ENCODE measurements around the gene CRYBB3. TPM values are rescaled to one million over a fixed set of nuclear protein-coding genes. Genes with fewer than 3 reads are reported as not detected.

Gene CRYBB3
- total RNA-seq, 1 experiment from 2014 or later = 0.64 TPM

GRCh38 chr22:25206998-25207397 lies 7.3 kb downstream of the CRYBB3 start (continued):
- TF ChIP-seq ZBTB33 (IDR thresholded peaks at IDR 0.05; ENCODE audit: extremely low read depth, insufficient replicate concordance, low read length) (no peak), TCF7L2 (IDR thresholded peaks at IDR 0.05; ENCODE audit: borderline replicate concordance, extremely low read depth, insufficient read depth, insufficient read length) (no peak), EZH2phosphoT487 (IDR thresholded peaks at IDR 0.05; ENCODE audit: borderline replicate concordance) (no peak), SP1 (IDR thresholded peaks at IDR 0.05; ENCODE audit: low read depth) (no peak), POLR2AphosphoS5 (IDR thresholded peaks at IDR 0.05; ENCODE audit: low read depth, low read length) (no peak), SIN3A (IDR thresholded peaks at IDR 0.05; ENCODE audit: low read depth) (no peak), JUND (IDR thresholded peaks at IDR 0.05) (no peak), SRF (IDR thresholded peaks at IDR 0.05; ENCODE audit: low read depth) (no peak), CEBPB (IDR thresholded peaks at IDR 0.05; ENCODE audit: low read depth) (no peak)

- no TSS peak for BruUV-seq (replicated peaks)
- no peaks in the 10 kb centered on the region for H3K4me1 ChIP-seq (ENCODE audit: control insufficient read depth in 1 of 2, insufficient read depth in 2 of 2, low read length in 2 of 2)
- no peak overlapping the region for H2AFZ ChIP-seq (ENCODE audit: low read depth, low read length, poor library complexity, severe bottlenecking)
- H3K27ac ChIP-seq (ENCODE audit: low read depth, low read length) = no peak overlapping the region
- RAD21 ChIA-PET (ENCODE audit: low non-redundant PET in 1 of 2, low total read pairs in 2 of 2, uncharacterized antibody in 2 of 2, unreplicated experiment in 2 of 2) = no interaction called here
- H3K27me3 ChIP-seq (ENCODE audit: insufficient read depth, low read length) = no peaks in the 10 kb centered on the region
- H3K79me2 ChIP-seq (ENCODE audit: insufficient read depth, low read length) = no peaks in the 10 kb centered on the region
- H4K20me1 ChIP-seq (ENCODE audit: insufficient read depth) = no peaks in the 10 kb centered on the region
- intact Hi-C loops (cut with micrococcal nuclease) = loop anchor here (10.0 kb wide), 1 partner anchor 127 kb away; no protein-coding TSS in a partner anchor
- CTCF ChIA-PET = no interaction called here
- no peak for DNase-seq (ENCODE audit: low read depth, low spot score)
- no peak overlapping the region for H3K9ac ChIP-seq (ENCODE audit: low read length)
- no peak overlapping the region for H3K4me2 ChIP-seq (ENCODE audit: low read length)
- H3K9me3 ChIP-seq (ENCODE audit: control insufficient read depth in 1 of 2, insufficient read depth in 1 of 2, low read depth in 1 of 2, low read length in 2 of 2) = no peaks in the 10 kb centered on the region
- no peaks in the 10 kb centered on the region for H3K9me2 ChIP-seq (ENCODE audit: insufficient read depth)
- no peak for ATAC-seq
- H3K36me3 ChIP-seq (ENCODE audit: control insufficient read depth in 1 of 2, insufficient read depth in 2 of 2, low read length in 2 of 2) = no peaks in the 10 kb centered on the region
- POLR2A ChIA-PET = no interaction called here
- no peak overlapping the region for H3K4me3 ChIP-seq (replicated peaks in 1 of 2; ENCODE audit: low read depth in 1 of 2, low read length in 2 of 2)
- TF ChIP-seq REST (IDR thresholded peaks at IDR 0.05; ENCODE audit: low read depth) (no peak), CBX3 (IDR thresholded peaks at IDR 0.05; ENCODE audit: low read depth) (no peak), POLR2A (IDR thresholded peaks at IDR 0.05; ENCODE audit: borderline replicate concordance, extremely low read depth, insufficient read depth, insufficient read length) (no peak), ATF3 (IDR thresholded peaks at IDR 0.05) (no peak), YY1 (IDR thresholded peaks at IDR 0.05; ENCODE audit: extremely low read depth, insufficient replicate concordance, low read depth, low read length) (no peak), FOSL1 (IDR thresholded peaks at IDR 0.05; ENCODE audit: low read depth) (no peak), ELF1 (IDR thresholded peaks at IDR 0.05; ENCODE audit: borderline replicate concordance, low read depth) (no peak), EGR1 (IDR thresholded peaks at IDR 0.05; ENCODE audit: low read depth) (no peak), ZBTB33 (IDR thresholded peaks at IDR 0.05; ENCODE audit: extremely low read depth, insufficient replicate concordance, low read length) (no peak), RAD21 (IDR thresholded peaks at IDR 0.05; ENCODE audit: low read depth) (no peak), MAX (IDR thresholded peaks at IDR 0.05) (no peak), JUND (IDR thresholded peaks at IDR 0.05) (no peak)
Measured at GRCh38 chr22:25207553-25208157, 8.0 kb downstream of the CRYBB3 start.

Measured in HCT116 (cell line).